ENCODE data around the gene CSH2. TPM values are rescaled to one million over a fixed set of nuclear protein-coding genes. Genes with fewer than 3 reads are reported as not detected.

CSH2 gene
- total and polyA plus RNA-seq, 2 of the 8 experiments (the other 6 are each of a cell fraction or from before 2014, with no cell fraction given): 0.43 TPM; not detected in 1

- TF ChIP-seq RAD21 (IDR thresholded peaks at IDR 0.05 in 1 of 2, conservative IDR thresholded peaks at IDR 0.05 in 1 of 2; ENCODE audit: low read depth in 2 of 2, low read length in 2 of 2) (no peak), JUN (IDR thresholded peaks at IDR 0.05; ENCODE audit: low read depth, low read length) (no peak)
These were observed 32.7 kb downstream of the CSH2 start (continued) for GRCh38 chr17:63840591-63841349.

All from H1 (cell line).